Measurements from ENCODE around the gene SMTNL1. TPM values are rescaled to one million over a fixed set of nuclear protein-coding genes. Genes with fewer than 3 reads are reported as not detected.
A peak's percentile ranks its signal among the peaks of the same experiment; 100 is the strongest.
"Not testable (repeated sequence)": the region's sequence is repeated elsewhere in the genome, so short reads cannot be mapped to it uniquely, and the experiment has no call there.

The SMTNL1 gene
- total RNA-seq, 3 donors from 2014 or later: not detected

- H3K9me3 Mint-ChIP-seq: no peaks in the 10 kb centered on the region
- H3K27me3 Mint-ChIP-seq (ENCODE audit: low read depth): no peaks in the 10 kb centered on the region
- DNase-seq: no peak
- no peaks in the 10 kb centered on the region for H3K36me3 Mint-ChIP-seq (ENCODE audit: insufficient read depth)
- no peak for ATAC-seq
- H3K4me3 Mint-ChIP-seq: peak overlapping the region; percentile 98
- H3K4me1 Mint-ChIP-seq (ENCODE audit: low read depth): peaks cover 29% of the 10 kb centered on the region
Measured at GRCh38 chr11:57516061-57516443, 21.3 kb upstream of the SMTNL1 start.

- Mint-ChIP-seq H3K4me1 (ENCODE audit: low read depth) (peaks cover 2% of the 10 kb centered on the region), H3K9me3 (no peaks in the 10 kb centered on the region), H3K27me3 (ENCODE audit: low read depth) (no peaks in the 10 kb centered on the region), H3K4me3 (no peak overlapping the region), H3K36me3 (ENCODE audit: insufficient read depth) (peaks cover 6% of the 10 kb centered on the region)
- DNase-seq (no peak), ATAC-seq (no peak)
Measured at GRCh38 chr11:57521116-57521515, 16.3 kb upstream of the SMTNL1 start.

GRCh38 chr11:57523419-57523818 is 14.0 kb upstream of the SMTNL1 start:
- Mint-ChIP-seq H3K9me3 (no peaks in the 10 kb centered on the region), H3K4me1 (ENCODE audit: low read depth) (peaks cover 11% of the 10 kb centered on the region), H3K36me3 (ENCODE audit: insufficient read depth) (peaks cover 9% of the 10 kb centered on the region), H3K4me3 (no peak overlapping the region), H3K27me3 (ENCODE audit: low read depth) (no peaks in the 10 kb centered on the region)
- no peak for DNase-seq
- ATAC-seq: no peak

GRCh38 chr11:57527056-57527631 is 10.3 kb upstream of the SMTNL1 start:
- H3K4me1 Mint-ChIP-seq (ENCODE audit: low read depth): peaks cover 30% of the 10 kb centered on the region
- no peak for ATAC-seq
- H3K4me3 Mint-ChIP-seq: no peak overlapping the region

GRCh38 chr11:57529012-57529411 is 8.4 kb upstream of the SMTNL1 start:
- ATAC-seq (no peak), DNase-seq (no peak)
- Mint-ChIP-seq H3K4me3 (peak overlapping the region; percentile 16), H3K36me3 (ENCODE audit: insufficient read depth) (peaks cover 15% of the 10 kb centered on the region), H3K4me1 (ENCODE audit: low read depth) (peaks cover 30% of the 10 kb centered on the region), H3K9me3 (no peaks in the 10 kb centered on the region), H3K27me3 (ENCODE audit: low read depth) (no peaks in the 10 kb centered on the region)

More at GRCh38 chr11:57527056-57527631, 10.3 kb upstream of the SMTNL1 start:
- no peaks in the 10 kb centered on the region for H3K27me3 Mint-ChIP-seq (ENCODE audit: low read depth)
- H3K36me3 Mint-ChIP-seq (ENCODE audit: insufficient read depth): peaks cover 13% of the 10 kb centered on the region
- no peaks in the 10 kb centered on the region for H3K9me3 Mint-ChIP-seq
- peak; percentile 72 for DNase-seq

GRCh38 chr11:57530215-57530595 is 7.2 kb upstream of the SMTNL1 start:
- H3K9me3 Mint-ChIP-seq: no peaks in the 10 kb centered on the region
- H3K4me1 Mint-ChIP-seq (ENCODE audit: low read depth): peaks cover 30% of the 10 kb centered on the region
- H3K4me3 Mint-ChIP-seq: peak overlapping the region; percentile 84
- ATAC-seq (no peak), DNase-seq (no peak)
- peaks cover 9% of the 10 kb centered on the region for H3K36me3 Mint-ChIP-seq (ENCODE audit: insufficient read depth)
- H3K27me3 Mint-ChIP-seq (ENCODE audit: low read depth): no peaks in the 10 kb centered on the region

- DNase-seq (peak; percentile 91), ATAC-seq (peak; percentile 98 to 99)
- Mint-ChIP-seq H3K36me3 (ENCODE audit: insufficient read depth) (peaks cover 9% of the 10 kb centered on the region), H3K27me3 (ENCODE audit: low read depth) (no peaks in the 10 kb centered on the region), H3K9me3 (no peaks in the 10 kb centered on the region), H3K4me1 (ENCODE audit: low read depth) (peaks cover 30% of the 10 kb centered on the region), H3K4me3 (peak within 1 kb of the TSS; percentile 84)
Measured at GRCh38 chr11:57530596-57531507, 6.5 kb upstream of the SMTNL1 start, which contains the start of gene TIMM10. TSS of gene TIMM10 (minus strand) at chr11:57530754. CDS start at chr11:57530189, 565 bp downstream.

GRCh38 chr11:57534449-57534848 is 2.9 kb upstream of the SMTNL1 start:
- H3K4me3 Mint-ChIP-seq; DNase-seq; H3K36me3 Mint-ChIP-seq (ENCODE audit: insufficient read depth); H3K9me3 Mint-ChIP-seq; H3K27me3 Mint-ChIP-seq (ENCODE audit: low read depth); ATAC-seq: not testable (repeated sequence)
- H3K4me1 Mint-ChIP-seq (ENCODE audit: low read depth): peaks cover 12% of the 10 kb centered on the region

- H3K9me3 Mint-ChIP-seq: no peaks in the 10 kb centered on the region
- H3K27me3 Mint-ChIP-seq (ENCODE audit: low read depth): no peaks in the 10 kb centered on the region
- ATAC-seq (no peak), DNase-seq (no peak)
- H3K36me3 Mint-ChIP-seq (ENCODE audit: insufficient read depth): peaks cover 2% of the 10 kb centered on the region
- H3K4me3 Mint-ChIP-seq: no peak overlapping the region
- H3K4me1 Mint-ChIP-seq (ENCODE audit: low read depth): no peaks in the 10 kb centered on the region
Measured at GRCh38 chr11:57539342-57539741, 1.9 kb downstream of the SMTNL1 start.

- no peak for DNase-seq
- no peaks in the 10 kb centered on the region for H3K9me3 Mint-ChIP-seq
- ATAC-seq: no peak
- H3K27me3 Mint-ChIP-seq (ENCODE audit: low read depth): no peaks in the 10 kb centered on the region
- peaks cover 2% of the 10 kb centered on the region for H3K36me3 Mint-ChIP-seq (ENCODE audit: insufficient read depth)
- H3K4me1 Mint-ChIP-seq (ENCODE audit: low read depth): no peaks in the 10 kb centered on the region
- H3K4me3 Mint-ChIP-seq: no peak overlapping the region
Measured at GRCh38 chr11:57541169-57541568, 3.8 kb downstream of the SMTNL1 start.

GRCh38 chr11:57542582-57542981 is 5.2 kb downstream of the SMTNL1 start:
- Mint-ChIP-seq H3K27me3 (ENCODE audit: low read depth) (no peaks in the 10 kb centered on the region), H3K4me1 (ENCODE audit: low read depth) (peaks cover 4% of the 10 kb centered on the region), H3K36me3 (ENCODE audit: insufficient read depth) (peaks cover 2% of the 10 kb centered on the region), H3K4me3 (no peak overlapping the region), H3K9me3 (no peaks in the 10 kb centered on the region)
- DNase-seq (no peak), ATAC-seq (no peak)

GRCh38 chr11:57543593-57543992 is 6.2 kb downstream of the SMTNL1 start:
- Mint-ChIP-seq H3K36me3 (ENCODE audit: insufficient read depth) (peaks cover 3% of the 10 kb centered on the region), H3K4me1 (ENCODE audit: low read depth) (peaks cover 6% of the 10 kb centered on the region), H3K9me3 (no peaks in the 10 kb centered on the region), H3K27me3 (ENCODE audit: low read depth) (no peaks in the 10 kb centered on the region), H3K4me3 (no peak overlapping the region)
- no peak for ATAC-seq
- no peak for DNase-seq

GRCh38 chr11:57544566-57544965 is 7.2 kb downstream of the SMTNL1 start:
- H3K4me3 Mint-ChIP-seq: no peak overlapping the region
- peaks cover 3% of the 10 kb centered on the region for H3K36me3 Mint-ChIP-seq (ENCODE audit: insufficient read depth)
- no peaks in the 10 kb centered on the region for H3K27me3 Mint-ChIP-seq (ENCODE audit: low read depth)
- ATAC-seq (no peak), DNase-seq (no peak)
- H3K4me1 Mint-ChIP-seq (ENCODE audit: low read depth): peaks cover 6% of the 10 kb centered on the region
- H3K9me3 Mint-ChIP-seq: no peaks in the 10 kb centered on the region

- Mint-ChIP-seq H3K9me3 (no peaks in the 10 kb centered on the region), H3K4me3 (no peak overlapping the region), H3K27me3 (ENCODE audit: low read depth) (no peaks in the 10 kb centered on the region), H3K36me3 (ENCODE audit: insufficient read depth) (peaks cover 8% of the 10 kb centered on the region), H3K4me1 (ENCODE audit: low read depth) (peaks cover 6% of the 10 kb centered on the region)
- DNase-seq (no peak), ATAC-seq (no peak)
Measured at GRCh38 chr11:57545883-57546282, 8.5 kb downstream of the SMTNL1 start.

GRCh38 chr11:57546451-57546850 is 9.1 kb downstream of the SMTNL1 start:
- Mint-ChIP-seq H3K36me3 (ENCODE audit: insufficient read depth) (peaks cover 8% of the 10 kb centered on the region), H3K4me1 (ENCODE audit: low read depth) (peaks cover 6% of the 10 kb centered on the region), H3K9me3 (no peaks in the 10 kb centered on the region), H3K27me3 (ENCODE audit: low read depth) (no peaks in the 10 kb centered on the region), H3K4me3 (no peak overlapping the region)
- ATAC-seq (no peak), DNase-seq (no peak)

All from activated T-cell treated with anti-CD3 and anti-CD28 coated beads, Interleukin-2, amount 50 U/mL, for 4 hours (primary cell).